ENCODE measurements around the gene FAR2.
"Not testable (repeated sequence)": the region's sequence is repeated elsewhere in the genome, so short reads cannot be mapped to it uniquely, and the experiment has no call there.

The FAR2 gene

GRCh38 chr12:29288031-29288430, 139.0 kb downstream of the FAR2 start:
- no peak for TF ChIP-seq CTCF (conservative IDR thresholded peaks at IDR 0.05; ENCODE audit: low read depth, low read length)

GRCh38 chr12:29290475-29290874, 141.4 kb downstream of the FAR2 start:
- not testable (repeated sequence) for DNase-seq (ENCODE audit: low read depth); H3K4me3 ChIP-seq (ENCODE audit: low read length)

More at GRCh38 chr12:29288031-29288430, 139.0 kb downstream of the FAR2 start:
- DNase-seq (ENCODE audit: low read depth) = no peak
- no peak overlapping the region for H3K4me3 ChIP-seq (ENCODE audit: low read length)

- H3K4me3 ChIP-seq (ENCODE audit: low read length) = no peak overlapping the region
- no peak for TF ChIP-seq CTCF (conservative IDR thresholded peaks at IDR 0.05; ENCODE audit: low read depth, low read length)
- no peak for DNase-seq (ENCODE audit: low read depth)
Measured at GRCh38 chr12:29291226-29291625, 142.1 kb downstream of the FAR2 start.

- no peak overlapping the region for H3K4me3 ChIP-seq (ENCODE audit: low read length)
- no peak for DNase-seq (ENCODE audit: low read depth)
- no peak for TF ChIP-seq CTCF (conservative IDR thresholded peaks at IDR 0.05; ENCODE audit: low read depth, low read length)
Measured at GRCh38 chr12:29299633-29300032, 150.6 kb downstream of the FAR2 start.

- no peak for DNase-seq (ENCODE audit: low read depth)
- no peak overlapping the region for H3K4me3 ChIP-seq (ENCODE audit: low read length)
- no peak for TF ChIP-seq CTCF (conservative IDR thresholded peaks at IDR 0.05; ENCODE audit: low read depth, low read length)
Measured at GRCh38 chr12:29301114-29301513, 152.0 kb downstream of the FAR2 start.

GRCh38 chr12:29304388-29304787, 155.3 kb downstream of the FAR2 start:
- no peak for DNase-seq (ENCODE audit: low read depth)

GRCh38 chr12:29306266-29306665, 157.2 kb downstream of the FAR2 start:
- H3K4me3 ChIP-seq (ENCODE audit: low read length) = no peak overlapping the region
- no peak for TF ChIP-seq CTCF (conservative IDR thresholded peaks at IDR 0.05; ENCODE audit: low read depth, low read length)
- no peak for DNase-seq (ENCODE audit: low read depth)

More at GRCh38 chr12:29304388-29304787, 155.3 kb downstream of the FAR2 start:
- TF ChIP-seq CTCF (conservative IDR thresholded peaks at IDR 0.05; ENCODE audit: low read depth, low read length) = no peak
- H3K4me3 ChIP-seq (ENCODE audit: low read length) = no peak overlapping the region

GRCh38 chr12:29306682-29307081, 157.6 kb downstream of the FAR2 start:
- DNase-seq (ENCODE audit: low read depth) = no peak
- no peak for TF ChIP-seq CTCF (conservative IDR thresholded peaks at IDR 0.05; ENCODE audit: low read depth, low read length)
- no peak overlapping the region for H3K4me3 ChIP-seq (ENCODE audit: low read length)

Data from retinal pigment epithelial cell (primary cell).